OCI-LY7 (cell line): Measurements from ENCODE around the gene ABCC4. TPM values are rescaled to one million over a fixed set of nuclear protein-coding genes. Genes with fewer than 3 reads are reported as not detected.

Source experiments
- BruUV-seq: library from RNA; stranded (reverse); fragments of 400-500 nt; replicated peaks from 2 replicates; lab custom pipeline; 2021; lab: Mats Ljungman, UMichigan
- CTCF ChIA-PET: fragments of 300-600 bp; sonication (Branson Sonifier 250); formaldehyde crosslinking; loops from one replicate; lab custom pipeline; 2022; ENCODE audit warnings: antibody characterized with exemption; ENCODE audit not compliant: unreplicated experiment; lab: Charles Lee
- POLR2A ChIA-PET: fragments of 300-600 bp; sonication (Branson Sonifier 250); formaldehyde crosslinking; loops from one replicate; lab custom pipeline; 2022; ENCODE audit warnings: antibody characterized with exemption; lab: Charles Lee
- DNase-seq: peaks from one replicate; pipeline ENCODE4 v3.0.0-alpha.2; 2015; ENCODE audit warnings: low spot score
- H2AFZ ChIP-seq: fragments of 200-600 bp; sonication (generic), shearing (Covaris generic); 2 replicates; pipeline ENCODE4 v1.6.1; 2014; ENCODE audit warnings: mild to moderate bottlenecking, antibody characterized with exemption, low read length, moderate library complexity
- H3K27ac ChIP-seq: fragments of 200-600 bp; sonication (generic); 2 replicates; pipeline ENCODE4 v1.5.1; 2014; ENCODE audit warnings: mixed run types, low read depth, mild to moderate bottlenecking, moderate library complexity, low read length, inconsistent platforms; ENCODE audit not compliant: poor library complexity, severe bottlenecking
- H3K36me3 ChIP-seq: fragments of 200-600 bp; sonication (generic); 2 replicates; pipeline ENCODE4 v1.6.1; 2014; ENCODE audit warnings: mild to moderate bottlenecking, antibody characterized with exemption, low read length, moderate library complexity, mixed read lengths; ENCODE audit not compliant: insufficient read depth
- H3K4me1 ChIP-seq: fragments of 200-600 bp; sonication (generic); 2 replicates; pipeline ENCODE4 v1.5.1; 2014; ENCODE audit warnings: mild to moderate bottlenecking, low read length; ENCODE audit not compliant: insufficient read depth, poor library complexity, severe bottlenecking
- H3K4me2 ChIP-seq: fragments of 200-600 bp; sonication (generic); 2 replicates; pipeline ENCODE4 v1.6.1; 2014; ENCODE audit warnings: mild to moderate bottlenecking, low read length
- H3K4me3 ChIP-seq: fragments of 200-600 bp; sonication (generic); 2 replicates; pipeline ENCODE4 v1.5.1; 2014; ENCODE audit warnings: mild to moderate bottlenecking, low read depth, low read length; ENCODE audit not compliant: poor library complexity, severe bottlenecking
- H3K79me2 ChIP-seq: fragments of 200-600 bp; sonication (generic); 2 replicates; pipeline ENCODE4 v1.6.1; 2016; ENCODE audit warnings: low read depth, mild to moderate bottlenecking, low read length, moderate library complexity, mixed read lengths; ENCODE audit not compliant: insufficient read depth
- H3K9me2 ChIP-seq: fragments of 200-600 bp; sonication (generic); 2 replicates; pipeline ENCODE4 v1.6.1; 2016; ENCODE audit warnings: mild to moderate bottlenecking, low read length, mixed read lengths; ENCODE audit not compliant: insufficient read depth
- H3K9me3 ChIP-seq: fragments of 200-600 bp; sonication (generic); 2 replicates; pipeline ENCODE4 v1.6.1; 2014; ENCODE audit warnings: mild to moderate bottlenecking, mixed run types, low read length, mixed read lengths
- H4K20me1 ChIP-seq: fragments of 200-600 bp; sonication (generic); 2 replicates; pipeline ENCODE4 v1.6.1; 2014; ENCODE audit warnings: mild to moderate bottlenecking, antibody characterized with exemption, low read length, moderate library complexity, mixed read lengths; ENCODE audit not compliant: insufficient read depth
- EZH2phosphoT487 ChIP-seq: fragments of 200-600 bp; sonication (generic); IDR thresholded peaks from 2 replicates; pipeline ENCODE4 v1.6.1; 2018; ENCODE audit warnings: low read depth, borderline replicate concordance, mild to moderate bottlenecking, mixed run types, antibody characterized with exemption, low read length, moderate library complexity, mixed read lengths
- intact Hi-C: fragments of 100-400 bp; cut with micrococcal nuclease; formaldehyde crosslinking; loops from one replicate; pipeline ENCODE4 v1.10.0; 2022; ENCODE audit not compliant: unreplicated experiment
- total RNA-seq, 2 experiments: library from RNA; depleted of rRNA in 1 of 2; stranded (reverse); fragments of >200 nt in 1 of 2; shearing (Covaris generic) in 1 of 2; gene quantifications; 2 replicates each; pipeline ENCODE4 v1.2.3, GENCODE V29; 2014 to 2022
- TF ChIP-seq, protein P1 (sequence below): fragments of 200-600 bp; sonication (generic); conservative IDR thresholded peaks from 2 replicates; pipeline ENCODE4 v1.5.1; 2014; ENCODE audit warnings: mild to moderate bottlenecking, antibody characterized with exemption, low read length, moderate library complexity, mixed read lengths

Gene ABCC4
- total RNA-seq, 2 experiments from 2014 or later = 7.3 to 7.8 TPM

DNA sequence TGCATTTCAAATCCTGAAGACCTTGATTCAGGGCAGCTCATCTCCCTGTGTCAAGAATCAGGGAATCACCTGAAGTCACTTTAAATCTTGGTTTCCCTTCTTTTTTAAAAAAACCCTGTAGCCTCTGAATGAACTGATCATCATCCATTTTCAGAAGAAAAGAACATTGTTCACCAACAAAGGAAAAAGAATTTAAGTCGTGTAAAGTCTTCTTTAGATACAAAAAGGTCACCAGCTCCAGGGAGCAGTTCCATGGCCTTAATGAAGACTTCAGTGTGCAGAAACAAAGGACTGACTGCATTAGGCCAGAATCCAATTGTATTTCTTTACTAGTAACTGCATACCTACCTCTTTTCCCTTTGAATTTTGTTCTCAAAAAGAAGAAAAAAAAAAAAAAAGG, 245.0 kb downstream of the ABCC4 start:
- no peak overlapping the region for H2AFZ ChIP-seq
- no peak for DNase-seq
- no peaks in the 10 kb centered on the region for H3K79me2 ChIP-seq
- no peaks in the 10 kb centered on the region for H3K9me3 ChIP-seq
- H3K9me2 ChIP-seq = no peaks in the 10 kb centered on the region
- no peak overlapping the region for H3K4me3 ChIP-seq
- no TSS peak for BruUV-seq
- intact Hi-C loops = no loop called here
- H3K36me3 ChIP-seq = no peaks in the 10 kb centered on the region
- TF ChIP-seq, protein P1, sequence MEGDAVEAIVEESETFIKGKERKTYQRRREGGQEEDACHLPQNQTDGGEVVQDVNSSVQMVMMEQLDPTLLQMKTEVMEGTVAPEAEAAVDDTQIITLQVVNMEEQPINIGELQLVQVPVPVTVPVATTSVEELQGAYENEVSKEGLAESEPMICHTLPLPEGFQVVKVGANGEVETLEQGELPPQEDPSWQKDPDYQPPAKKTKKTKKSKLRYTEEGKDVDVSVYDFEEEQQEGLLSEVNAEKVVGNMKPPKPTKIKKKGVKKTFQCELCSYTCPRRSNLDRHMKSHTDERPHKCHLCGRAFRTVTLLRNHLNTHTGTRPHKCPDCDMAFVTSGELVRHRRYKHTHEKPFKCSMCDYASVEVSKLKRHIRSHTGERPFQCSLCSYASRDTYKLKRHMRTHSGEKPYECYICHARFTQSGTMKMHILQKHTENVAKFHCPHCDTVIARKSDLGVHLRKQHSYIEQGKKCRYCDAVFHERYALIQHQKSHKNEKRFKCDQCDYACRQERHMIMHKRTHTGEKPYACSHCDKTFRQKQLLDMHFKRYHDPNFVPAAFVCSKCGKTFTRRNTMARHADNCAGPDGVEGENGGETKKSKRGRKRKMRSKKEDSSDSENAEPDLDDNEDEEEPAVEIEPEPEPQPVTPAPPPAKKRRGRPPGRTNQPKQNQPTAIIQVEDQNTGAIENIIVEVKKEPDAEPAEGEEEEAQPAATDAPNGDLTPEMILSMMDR = no peak
- no peak for TF ChIP-seq EZH2phosphoT487
- no peak overlapping the region for H3K4me2 ChIP-seq
- no peaks in the 10 kb centered on the region for H4K20me1 ChIP-seq
- no peaks in the 10 kb centered on the region for H3K4me1 ChIP-seq
- no peak overlapping the region for H3K27ac ChIP-seq
- POLR2A ChIA-PET = interaction anchor here (0.5 to 1.1 kb wide), 3 partner anchors 9 to 46 kb away, joined by 3 read pairs; no protein-coding TSS in a partner anchor
- CTCF ChIA-PET = no interaction called here

DNA sequence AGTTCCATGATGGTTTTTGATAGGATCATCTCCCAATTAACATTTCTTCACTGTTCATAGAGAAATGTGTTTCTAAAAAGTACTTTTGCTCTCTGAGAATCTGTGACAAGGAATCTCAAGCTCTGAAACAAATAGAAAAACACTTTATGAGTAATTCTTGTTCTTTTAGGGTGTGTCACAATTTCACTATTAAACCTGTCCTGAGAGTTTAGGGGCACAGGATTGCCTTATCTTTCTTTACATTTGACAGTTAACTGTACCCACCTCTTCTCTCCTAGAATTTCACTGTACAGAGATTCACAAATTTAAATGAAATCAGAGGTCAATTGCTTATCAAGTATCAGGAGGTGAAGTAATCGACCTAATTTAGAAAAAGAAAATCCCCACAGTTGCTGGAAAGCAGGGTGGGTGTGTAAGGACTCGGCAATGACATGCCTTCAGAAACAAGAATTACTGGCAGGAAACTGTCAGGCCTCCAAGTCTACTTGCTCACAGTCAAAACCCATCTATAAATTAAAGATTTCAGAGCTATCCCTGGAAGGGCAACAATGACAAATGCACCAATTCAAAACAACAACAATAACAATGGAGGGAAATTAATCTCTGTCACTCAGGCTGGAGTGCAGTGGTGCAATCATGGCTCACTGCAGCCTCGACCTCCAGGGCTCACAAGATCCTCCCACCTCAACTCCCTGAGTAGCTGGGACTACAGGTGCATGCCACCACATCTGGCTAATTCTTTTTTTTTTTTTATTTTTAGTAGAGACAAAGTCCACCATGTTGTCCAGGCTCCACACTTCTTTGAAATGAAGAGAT, 250.2 kb downstream of the ABCC4 start:
- DNase-seq = no peak
- intact Hi-C loops = no loop called here
- H3K9me3 ChIP-seq = no peaks in the 10 kb centered on the region
- H3K4me2 ChIP-seq = no peak overlapping the region
- ChIA-PET CTCF (no interaction called here), POLR2A (no interaction called here)
- no peaks in the 10 kb centered on the region for H3K9me2 ChIP-seq
- no peak overlapping the region for H3K4me3 ChIP-seq
- BruUV-seq = no TSS peak
- no peaks in the 10 kb centered on the region for H3K4me1 ChIP-seq
- no peaks in the 10 kb centered on the region for H4K20me1 ChIP-seq
- no peak overlapping the region for H2AFZ ChIP-seq
- TF ChIP-seq EZH2phosphoT487 = no peak
- TF ChIP-seq, protein P1 = no peak
- H3K79me2 ChIP-seq = no peaks in the 10 kb centered on the region
- no peaks in the 10 kb centered on the region for H3K36me3 ChIP-seq
- H3K27ac ChIP-seq = no peak overlapping the region

DNA sequence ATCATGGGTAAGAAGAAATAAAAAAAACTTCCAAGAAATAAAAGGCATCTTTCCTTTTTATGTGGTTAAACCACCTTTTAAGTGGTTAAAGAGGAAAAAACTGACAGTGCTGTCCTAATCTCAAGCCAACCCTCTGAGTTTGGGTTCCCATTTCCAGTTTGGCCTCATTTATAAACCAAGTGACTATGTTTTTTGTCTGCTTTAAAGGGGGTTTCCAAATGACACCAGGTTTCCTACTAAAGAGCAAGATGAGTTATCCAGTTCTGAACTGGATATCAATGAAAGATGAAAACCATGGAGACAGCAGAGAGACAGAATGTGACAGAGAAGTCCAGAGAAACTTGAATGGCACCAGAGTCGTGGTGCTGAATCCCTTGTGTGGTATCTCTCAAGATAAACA, 251.5 kb downstream of the ABCC4 start:
- intact Hi-C loops = no loop called here
- no peak overlapping the region for H2AFZ ChIP-seq
- no peak overlapping the region for H3K4me2 ChIP-seq
- TF ChIP-seq, protein P1 = no peak
- no peak for TF ChIP-seq EZH2phosphoT487
- no peaks in the 10 kb centered on the region for H3K79me2 ChIP-seq
- POLR2A ChIA-PET = no interaction called here
- no peaks in the 10 kb centered on the region for H3K4me1 ChIP-seq
- no peak overlapping the region for H3K4me3 ChIP-seq
- no peaks in the 10 kb centered on the region for H3K36me3 ChIP-seq
- DNase-seq = no peak
- no peaks in the 10 kb centered on the region for H4K20me1 ChIP-seq
- H3K9me3 ChIP-seq = no peaks in the 10 kb centered on the region
- BruUV-seq = no TSS peak
- H3K9me2 ChIP-seq = no peaks in the 10 kb centered on the region
- H3K27ac ChIP-seq = no peak overlapping the region
- CTCF ChIA-PET = no interaction called here
